AG09309 (cell line): Measurements from ENCODE around the gene HOXC9.

ENCODE experiments used
- DNase-seq: peaks from one replicate; pipeline ENCODE4 v3.0.0-alpha.2; 2010; ENCODE audit warnings: low read depth
- H3K4me3 ChIP-seq: 2 replicates; pipeline ENCODE4 v1.5.1; 2011; ENCODE audit warnings: mild to moderate bottlenecking, low read depth, low read length, moderate library complexity; ENCODE audit not compliant: control insufficient read depth
- CTCF ChIP-seq: IDR thresholded peaks from 2 replicates; pipeline ENCODE4 v1.5.1; 2011; ENCODE audit warnings: mild to moderate bottlenecking, low read depth, low read length, inconsistent platforms; ENCODE audit not compliant: insufficient read depth, control insufficient read depth; ENCODE audit errors: missing control alignments

HOXC9 gene

GRCh38 chr12:53994264-53995001 lies 5.5 kb upstream of the HOXC9 start:
- TF ChIP-seq CTCF = no peak
- H3K4me3 ChIP-seq = peak overlapping the region; percentile 7
- DNase-seq = no peak

- DNase-seq = no peak
- peak overlapping the region; percentile 7 for H3K4me3 ChIP-seq
- TF ChIP-seq CTCF = no peak
Measured at GRCh38 chr12:53995002-53995377, 5.0 kb upstream of the HOXC9 start.

DNA sequence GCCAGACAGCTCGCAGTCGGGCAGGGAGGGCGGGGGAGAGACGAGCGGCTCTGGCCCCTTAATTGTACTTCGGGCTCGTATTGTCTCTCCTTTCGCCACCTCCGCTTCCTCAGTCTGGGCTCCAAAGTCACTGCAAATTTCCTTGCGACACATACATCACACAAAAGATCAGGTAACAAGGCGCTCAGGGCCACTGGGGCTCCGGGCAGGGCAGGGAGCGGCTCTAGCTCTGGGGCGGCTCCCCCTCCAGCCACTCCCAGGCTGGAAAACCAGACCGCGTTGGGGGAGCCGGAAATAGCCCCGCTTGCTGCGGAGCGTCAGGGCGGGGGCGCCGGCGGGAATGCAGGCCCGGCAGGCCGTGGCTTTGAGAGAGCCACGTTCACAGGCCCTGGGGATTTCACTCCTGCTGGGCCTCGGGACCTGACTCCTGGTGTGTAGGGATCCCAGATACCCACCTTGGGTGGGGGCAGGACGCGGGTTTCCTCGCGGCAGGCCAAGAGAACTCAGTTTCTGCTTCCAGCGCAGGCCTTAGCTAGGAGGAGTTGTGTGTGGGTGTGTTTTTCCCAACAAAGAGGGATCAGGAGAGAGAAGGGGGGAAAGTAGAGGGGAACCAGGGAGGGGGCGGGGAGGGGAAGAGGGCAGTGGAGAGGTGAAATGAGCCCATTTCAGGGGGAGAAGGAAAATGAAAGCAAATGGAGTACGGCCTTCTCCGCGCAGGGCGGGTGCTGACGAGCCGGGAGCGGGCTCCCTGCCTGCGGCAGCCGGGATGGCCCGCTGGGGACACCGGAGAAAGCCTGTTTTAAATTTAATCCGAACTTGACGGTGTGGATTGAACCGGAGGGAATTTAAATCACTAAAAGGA lies 4.4 kb upstream of the HOXC9 start:
- H3K4me3 ChIP-seq = peak overlapping the region; percentile 25
- DNase-seq = no peak
- no peak for TF ChIP-seq CTCF

- no peak for DNase-seq
- TF ChIP-seq CTCF = no peak
- H3K4me3 ChIP-seq = peak overlapping the region; percentile 2; the same call in 1 of the 2 replicates
Measured at GRCh38 chr12:53996240-53997203, 3.4 kb upstream of the HOXC9 start.

GRCh38 chr12:53997204-53998109 lies 2.5 kb upstream of the HOXC9 start:
- TF ChIP-seq CTCF = no peak
- no peak for DNase-seq
- no peak overlapping the region for H3K4me3 ChIP-seq
